ENCODE measurements around the gene MACF1. TPM values are rescaled to one million over a fixed set of nuclear protein-coding genes. Genes with fewer than 3 reads are reported as not detected.

The MACF1 gene
- total RNA-seq, 1 donor from 2014 or later: 694 TPM

GRCh38 chr1:39158327-39159086 is 46.0 kb upstream of the MACF1 start:
- Mint-ChIP-seq H3K27ac (ENCODE audit: unreplicated experiment) (peak overlapping the region; percentile 91), H3K4me3 (ENCODE audit: unreplicated experiment) (peak overlapping the region; percentile 82), H3K4me1 (ENCODE audit: low read depth, unreplicated experiment) (peaks cover 64% of the 10 kb centered on the region), H3K36me3 (ENCODE audit: low read depth, unreplicated experiment) (peaks cover 5% of the 10 kb centered on the region), H3K27me3 (ENCODE audit: low read depth, unreplicated experiment) (no peaks in the 10 kb centered on the region), H3K9me3 (ENCODE audit: unreplicated experiment) (no peaks in the 10 kb centered on the region)
- Histone ChIP-seq H3K4me1 (ENCODE audit: insufficient read depth, low read length) (peaks cover 47% of the 10 kb centered on the region), H3K27ac (ENCODE audit: low read depth, low read length) (peak overlapping the region; percentile 70), H3K4me2 (ENCODE audit: low read length) (peak overlapping the region; percentile 78), H3K9me3 (ENCODE audit: insufficient read depth, low read depth, low read length) (no peaks in the 10 kb centered on the region), H3K4me3 (ENCODE audit: insufficient read depth, low read depth, low read length) (peak overlapping the region; percentile 27), H3K9ac (ENCODE audit: low read length) (peak overlapping the region; percentile 56), H2AFZ (ENCODE audit: low read depth, low read length) (no peak overlapping the region), H4K20me1 (ENCODE audit: insufficient read depth, low read length) (peaks cover 77% of the 10 kb centered on the region), H3K79me2 (ENCODE audit: insufficient read depth, low read length) (peaks cover 90% of the 10 kb centered on the region), H3K36me3 (ENCODE audit: insufficient read depth, low read length) (peaks cover 2% of the 10 kb centered on the region), H3K27me3 (ENCODE audit: insufficient read depth, low read length) (no peaks in the 10 kb centered on the region)
- no peak for TF ChIP-seq CTCF (IDR thresholded peaks at IDR 0.05; ENCODE audit: insufficient read depth, low read depth, low read length)
- peak; percentile 77 for DNase-seq (ENCODE audit: low read depth)
- no peak for FAIRE-seq

DNA sequence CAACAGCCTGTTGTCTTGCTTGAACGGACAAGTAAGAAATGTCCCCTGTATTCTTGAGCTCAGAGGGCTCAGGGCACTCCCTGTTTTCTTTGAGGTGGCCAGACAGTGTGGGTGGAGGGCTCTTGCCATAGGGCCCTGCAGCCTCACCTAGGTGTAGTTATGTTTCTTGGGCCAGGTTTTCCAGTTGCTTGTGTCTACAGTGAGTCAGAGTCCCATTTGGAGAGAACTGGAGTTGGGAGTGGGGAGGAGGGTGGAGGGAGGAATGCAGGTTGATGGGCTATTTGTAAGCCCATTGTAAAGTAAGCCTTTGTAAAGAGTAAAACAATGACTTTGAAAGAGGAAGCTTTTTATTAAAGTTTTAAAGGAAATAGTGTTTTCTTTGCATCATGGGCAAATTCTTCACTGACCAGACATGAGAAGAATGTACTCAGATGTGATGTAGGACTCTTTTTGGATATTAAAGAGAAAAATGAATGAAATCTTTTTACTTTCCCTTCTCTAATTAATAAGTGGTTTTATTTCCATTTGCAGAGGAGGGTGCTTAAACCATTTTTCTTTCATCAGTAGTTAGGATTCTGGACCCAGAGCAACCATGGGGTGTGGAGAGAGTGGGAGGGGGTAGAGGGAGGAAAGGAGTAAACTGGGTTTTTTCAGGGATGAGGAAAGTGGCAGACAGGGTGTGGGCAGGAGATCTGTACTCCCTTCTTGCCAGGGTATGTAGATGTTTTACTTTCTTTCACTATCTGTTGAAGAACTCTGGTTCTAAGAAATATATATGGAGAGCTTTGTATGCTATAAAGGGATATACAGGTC is 45.1 kb upstream of the MACF1 start:
- H3K27ac ChIP-seq (ENCODE audit: low read depth, low read length): peak overlapping the region; percentile 70
- no peak overlapping the region for H3K4me3 ChIP-seq (ENCODE audit: insufficient read depth, low read depth, low read length)
- no peaks in the 10 kb centered on the region for H3K9me3 Mint-ChIP-seq (ENCODE audit: unreplicated experiment)
- peaks cover 90% of the 10 kb centered on the region for H3K79me2 ChIP-seq (ENCODE audit: insufficient read depth, low read length)
- TF ChIP-seq CTCF (IDR thresholded peaks at IDR 0.05; ENCODE audit: insufficient read depth, low read depth, low read length) (no peak), EZH2 (IDR thresholded peaks at IDR 0.05; ENCODE audit: insufficient read depth, low read length) (no peak)
- peaks cover 77% of the 10 kb centered on the region for H4K20me1 ChIP-seq (ENCODE audit: insufficient read depth, low read length)
- peaks cover 2% of the 10 kb centered on the region for H3K36me3 ChIP-seq (ENCODE audit: insufficient read depth, low read length)
- H3K27ac Mint-ChIP-seq (ENCODE audit: unreplicated experiment): peak overlapping the region; percentile 91
- H3K9me3 ChIP-seq (ENCODE audit: insufficient read depth, low read depth, low read length): no peaks in the 10 kb centered on the region
- H3K4me3 Mint-ChIP-seq (ENCODE audit: unreplicated experiment): peak overlapping the region; percentile 82
- FAIRE-seq: no peak
- peaks cover 40% of the 10 kb centered on the region for H3K4me1 ChIP-seq (ENCODE audit: insufficient read depth, low read length)
- peaks cover 64% of the 10 kb centered on the region for H3K4me1 Mint-ChIP-seq (ENCODE audit: low read depth, unreplicated experiment)
- peaks cover 3% of the 10 kb centered on the region for H3K36me3 Mint-ChIP-seq (ENCODE audit: low read depth, unreplicated experiment)
- peak; percentile 85 for DNase-seq (ENCODE audit: low read depth)
- no peaks in the 10 kb centered on the region for H3K27me3 Mint-ChIP-seq (ENCODE audit: low read depth, unreplicated experiment)
- peak overlapping the region; percentile 78 for H3K4me2 ChIP-seq (ENCODE audit: low read length)
- no peaks in the 10 kb centered on the region for H3K27me3 ChIP-seq (ENCODE audit: insufficient read depth, low read length)
- H3K9ac ChIP-seq (ENCODE audit: low read length): peak overlapping the region; percentile 56
- H2AFZ ChIP-seq (ENCODE audit: low read depth, low read length): no peak overlapping the region
